ENCODE results near the gene MAGI1.

DNA sequence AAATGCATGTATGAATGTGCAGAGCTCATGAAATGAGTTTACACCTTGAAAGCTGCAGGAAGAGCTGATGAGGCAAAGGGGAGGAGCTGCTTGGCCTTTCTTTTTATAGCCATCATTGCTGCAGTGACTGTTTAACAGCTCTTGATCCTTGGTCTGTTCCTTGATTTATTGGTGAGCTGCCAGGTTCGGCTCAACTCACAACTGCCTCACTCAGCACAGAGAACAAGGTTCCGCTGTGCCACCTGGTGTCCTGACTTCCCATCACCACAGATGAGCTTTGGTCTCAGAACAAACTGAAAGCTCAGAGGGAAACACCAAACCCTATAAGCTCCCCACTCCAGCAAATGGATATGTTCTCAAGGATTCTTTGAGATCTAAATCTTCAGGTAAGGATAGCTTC is 626.1 kb downstream of the MAGI1 start:
- TF ChIP-seq POLR2A (IDR thresholded peaks at IDR 0.05; ENCODE audit: low read depth, low read length) (no peak), TAF1 (IDR thresholded peaks at IDR 0.05; ENCODE audit: borderline replicate concordance, low read depth, low read length) (no peak), POLR2AphosphoS5 (IDR thresholded peaks at IDR 0.05; ENCODE audit: low read depth, low read length) (no peak)

Measured in GM12892 (cell line).